Activated effector memory CD4-positive, alpha-beta T cell treated with anti-CD3 and anti-CD28 coated beads, Interleukin-2, amount 50 U/mL, for 16 hours (primary cell): ENCODE results near the gene SERPINB1.

ENCODE experiments used
- DNase-seq: peaks from one replicate; pipeline ENCODE4 v3.0.0-alpha.2; 2020

Gene SERPINB1

DNA sequence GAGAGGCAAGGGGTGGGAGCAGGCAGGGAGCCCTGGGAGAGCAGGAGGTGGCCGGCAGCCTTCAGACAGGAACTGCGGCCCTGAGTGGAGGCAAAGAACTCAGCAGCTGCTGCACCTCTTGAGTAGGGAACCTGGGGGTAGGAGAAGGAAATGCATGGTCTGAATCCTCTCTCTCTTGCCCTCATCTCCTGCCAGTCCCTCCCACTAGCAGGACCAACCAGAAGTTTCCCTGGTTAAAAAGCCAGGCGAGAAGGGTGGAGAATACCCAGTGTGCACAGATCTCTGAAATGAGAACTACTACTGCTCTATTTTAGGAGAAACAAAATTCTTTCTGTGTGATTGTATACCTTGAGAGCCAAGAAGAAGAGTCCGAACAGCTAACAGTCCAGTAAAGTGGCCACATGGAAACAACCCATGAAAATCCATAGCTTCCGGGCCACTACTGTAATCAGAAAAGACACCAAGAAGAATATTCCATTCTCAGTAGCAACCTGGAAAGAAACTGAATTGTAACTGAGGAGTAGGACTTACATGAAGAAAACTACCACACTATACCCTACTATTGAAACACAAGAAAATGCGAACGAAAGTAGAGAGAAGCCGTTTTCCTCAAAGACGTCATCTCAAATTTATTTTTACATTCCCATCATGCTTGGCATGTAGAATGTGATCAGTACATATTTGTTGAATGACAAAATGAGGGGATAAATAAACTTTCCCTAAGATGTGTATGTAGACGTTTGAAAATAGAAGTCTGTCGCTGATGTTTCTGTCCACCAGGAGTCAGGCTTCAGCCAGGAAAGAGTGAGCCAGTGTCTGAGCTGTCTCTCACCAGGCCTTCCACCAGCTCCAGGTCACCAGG lies 50.8 kb downstream of the SERPINB1 start:
- peak; percentile 79 for DNase-seq

DNA sequence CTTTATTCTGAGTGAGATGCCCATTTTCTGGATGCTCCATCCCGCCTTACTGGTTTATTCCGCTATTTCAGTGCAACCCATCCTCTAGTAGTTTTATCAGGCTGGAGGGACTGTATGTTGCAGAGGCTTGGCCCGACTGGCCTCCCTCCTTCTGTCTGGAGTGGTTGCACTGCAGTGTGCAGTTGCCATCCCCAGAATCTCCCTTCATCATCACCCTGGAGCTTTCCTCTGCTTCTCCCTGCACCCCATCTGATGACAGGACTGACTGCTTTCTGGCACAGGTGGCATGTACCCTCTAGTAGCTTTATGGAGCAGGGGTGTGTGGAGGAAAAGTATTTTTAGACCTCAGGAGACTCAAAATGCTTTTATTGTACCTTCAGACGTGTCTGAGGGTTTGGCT lies 55.4 kb downstream of the SERPINB1 start:
- DNase-seq, result no peak

DNA sequence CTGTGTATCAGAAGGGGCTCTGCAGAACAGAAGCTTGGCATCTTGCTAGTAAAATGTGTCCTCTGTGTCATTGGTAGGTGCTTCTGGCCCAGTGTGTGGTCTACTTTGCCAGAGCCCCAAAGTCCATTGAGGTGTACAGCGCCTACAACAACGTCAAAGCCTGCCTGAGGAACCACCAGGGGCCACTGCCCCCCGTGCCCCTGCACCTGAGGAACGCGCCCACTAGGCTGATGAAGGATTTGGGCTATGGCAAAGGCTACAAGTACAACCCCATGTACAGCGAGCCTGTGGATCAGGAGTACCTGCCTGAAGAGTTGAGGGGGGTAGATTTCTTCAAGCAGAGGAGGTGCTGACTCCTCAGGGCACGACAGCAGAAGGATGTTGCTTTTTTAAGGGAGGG lies 56.7 kb downstream of the SERPINB1 start:
- no peak for DNase-seq

DNA sequence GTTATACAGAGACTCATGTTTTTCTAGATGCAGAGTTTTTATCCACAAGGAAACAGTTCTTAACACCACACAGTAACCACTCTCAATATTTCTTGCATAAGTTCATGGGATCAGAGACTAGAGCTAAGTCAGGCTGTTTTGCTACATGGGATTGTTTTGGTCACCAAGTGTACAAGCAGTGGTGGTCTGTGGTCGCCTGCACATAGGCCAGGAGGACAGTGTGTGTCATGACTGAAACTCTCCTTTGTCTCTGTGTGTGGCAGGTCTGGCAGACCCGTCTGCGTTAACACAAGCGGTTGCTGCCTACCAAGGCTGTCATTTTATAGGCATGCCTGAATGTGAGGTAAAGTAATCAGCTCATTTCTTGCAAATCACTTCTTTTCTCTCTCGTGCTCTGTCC lies 57.6 kb downstream of the SERPINB1 start:
- no peak for DNase-seq

DNA sequence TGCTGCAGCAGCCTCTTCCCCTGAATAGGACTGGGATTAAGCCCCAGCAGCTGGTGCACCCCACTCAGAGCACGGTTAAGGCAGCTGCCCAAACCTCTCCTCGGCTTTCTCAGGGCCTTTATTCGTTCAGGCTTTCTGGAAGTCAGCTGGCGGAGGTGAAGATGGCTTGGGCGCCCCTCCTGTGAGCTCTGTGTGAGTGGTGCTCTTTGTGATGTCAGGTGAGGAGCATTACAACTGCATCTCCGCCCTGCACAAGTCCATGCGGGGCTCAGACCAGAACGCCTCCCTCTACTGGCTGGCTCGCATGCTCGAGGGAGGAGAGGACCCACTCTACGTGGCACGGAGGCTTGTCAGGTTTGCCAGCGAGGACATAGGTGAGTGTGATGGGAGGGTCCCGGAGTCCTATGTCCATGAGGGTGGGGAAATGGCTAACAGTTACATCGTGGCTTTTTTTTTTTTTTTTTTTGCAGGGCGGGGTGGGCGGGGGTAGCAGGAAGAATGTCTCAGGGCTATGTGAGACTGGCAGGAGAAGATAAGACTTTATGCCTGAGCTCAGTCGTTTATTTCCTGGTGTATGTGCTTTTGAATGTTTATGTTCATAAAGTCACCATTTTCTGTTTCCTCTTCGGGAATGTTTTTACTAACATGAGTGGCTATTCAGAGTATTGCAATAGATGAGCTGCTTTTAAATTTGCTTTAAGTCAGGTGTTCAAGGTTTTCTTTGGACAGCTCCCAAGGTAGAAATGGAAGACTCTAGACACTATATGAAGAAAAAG lies 58.3 kb downstream of the SERPINB1 start:
- DNase-seq, result no peak

DNA sequence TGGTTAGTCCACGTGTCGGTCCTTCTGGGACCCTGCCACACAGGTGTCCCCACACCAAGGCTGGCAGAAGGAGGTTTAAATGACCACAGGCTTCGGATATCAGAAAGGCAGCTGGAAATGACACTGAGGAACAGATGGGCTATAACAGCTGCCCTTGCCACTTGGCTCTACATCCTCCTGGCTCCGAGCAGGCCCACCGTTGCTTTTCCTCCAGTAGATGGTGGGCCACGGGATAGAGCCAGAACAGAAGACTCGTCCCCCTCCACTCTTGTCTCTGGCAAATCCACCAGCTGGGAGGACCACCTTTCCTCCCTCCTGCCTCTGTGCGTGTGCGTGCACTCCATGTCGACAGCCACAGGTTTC lies 58.9 kb downstream of the SERPINB1 start:
- no peak for DNase-seq

DNA sequence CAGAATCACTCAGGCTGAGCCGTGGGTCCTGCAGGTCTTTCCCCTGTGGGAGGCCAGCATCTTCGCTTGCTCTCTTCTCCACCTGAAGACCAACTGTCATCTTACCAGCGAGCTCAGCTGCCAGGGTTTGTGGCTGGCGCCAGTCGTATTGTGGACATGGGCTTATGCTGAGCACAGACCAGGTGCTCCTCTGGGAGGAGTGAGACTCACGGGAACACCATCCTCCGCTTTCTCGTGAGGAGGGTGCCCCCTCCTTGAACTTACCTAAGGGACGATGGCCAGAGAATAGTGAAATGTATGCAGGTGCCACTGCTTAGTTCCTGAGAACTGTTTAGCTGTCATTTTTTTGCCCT lies 59.3 kb downstream of the SERPINB1 start:
- no peak for DNase-seq
